Head of caudate nucleus (tissue), 42 donors: ENCODE data around the gene SLC16A10.
"Not testable (repeated sequence)": the region's sequence is repeated elsewhere in the genome, so short reads cannot be mapped to it uniquely, and the experiment has no call there.

Experiments
- DNase-seq, 42 donors: peaks; one replicate each; pipeline versions ENCODE4 v3.0.0 to v3.0.0-alpha.2; 2020 to 2021; ENCODE audit warnings: mixed read lengths in 7 of 42
- intact Hi-C: fragments of 100-400 bp; cut with DNase I; formaldehyde crosslinking; loops from one replicate; pipeline ENCODE4 v1.15.0; 2022

SLC16A10 gene

DNA sequence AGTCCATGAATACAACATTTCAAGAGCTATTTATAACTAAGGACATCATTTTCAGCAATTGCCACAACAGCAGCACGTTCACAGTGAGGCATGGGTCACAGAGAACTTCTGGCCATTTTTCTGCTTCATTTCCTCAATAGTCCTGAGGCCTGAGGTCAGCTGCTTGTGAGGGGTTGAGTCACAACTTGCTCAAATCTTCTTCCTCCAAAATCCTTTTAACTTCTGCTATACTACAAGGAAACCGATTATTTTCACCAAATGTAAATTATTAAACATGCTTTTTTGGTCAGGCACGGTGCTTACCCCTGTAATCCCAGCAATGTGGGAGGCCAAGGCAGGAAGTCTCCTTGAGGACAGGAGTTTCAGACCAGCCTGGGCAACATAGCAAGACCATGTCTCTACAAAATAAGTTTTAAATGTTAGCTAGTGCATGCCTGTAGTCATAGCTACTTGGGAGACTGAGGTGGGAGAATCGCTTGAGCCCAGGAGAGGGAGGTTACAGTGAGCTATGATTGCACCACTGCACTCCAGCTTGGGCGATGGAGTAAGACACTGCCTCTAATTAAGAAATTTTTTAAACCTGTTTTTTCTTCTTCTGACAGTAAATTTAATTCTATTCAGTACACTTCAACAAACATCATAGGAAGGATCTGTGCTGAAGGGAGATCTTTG, 11.1 kb upstream of the SLC16A10 start:
- intact Hi-C loops: no loop called here
- no peak for DNase-seq

DNA sequence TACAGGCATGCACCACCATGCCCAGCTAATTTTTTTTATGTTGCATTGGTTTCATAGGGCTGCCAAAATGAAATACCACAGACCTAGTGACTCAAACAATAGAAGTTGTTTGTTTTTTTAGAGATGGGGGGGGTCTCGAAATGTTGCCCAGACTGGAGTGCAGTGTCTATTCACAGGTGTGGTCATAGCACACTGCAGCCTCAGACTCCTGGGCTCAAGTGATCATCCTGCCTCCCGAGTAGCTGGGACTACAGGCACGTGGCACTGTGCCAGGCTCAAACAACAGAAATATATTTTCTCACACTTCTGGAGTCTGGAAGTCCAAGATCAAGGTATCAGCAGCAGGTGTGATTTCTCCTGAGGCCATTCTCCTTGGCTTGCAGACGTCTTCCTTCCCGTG, 6.6 kb upstream of the SLC16A10 start:
- no peak for DNase-seq
- intact Hi-C loops: no loop called here

DNA sequence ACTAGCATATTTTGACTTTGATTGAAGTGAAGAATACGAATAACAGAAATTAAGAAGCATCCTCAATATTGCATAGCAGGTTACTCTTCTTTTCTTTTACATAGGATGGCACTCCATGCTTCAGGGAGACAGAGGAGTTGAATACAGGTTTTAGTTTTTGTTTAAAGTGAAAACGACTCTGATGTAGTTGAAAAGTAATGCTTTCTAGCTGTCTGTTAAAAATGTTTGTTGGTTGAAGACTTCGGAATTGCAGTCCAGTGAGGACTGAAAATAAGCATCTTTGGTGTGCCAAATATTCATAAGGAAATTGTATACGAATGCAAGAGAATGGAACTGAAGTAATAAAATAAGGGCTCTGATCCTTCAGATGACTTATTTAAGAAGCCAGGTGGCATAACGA, 618 bp upstream of the SLC16A10 start:
- no peak for DNase-seq
- intact Hi-C loops: no loop called here

DNA sequence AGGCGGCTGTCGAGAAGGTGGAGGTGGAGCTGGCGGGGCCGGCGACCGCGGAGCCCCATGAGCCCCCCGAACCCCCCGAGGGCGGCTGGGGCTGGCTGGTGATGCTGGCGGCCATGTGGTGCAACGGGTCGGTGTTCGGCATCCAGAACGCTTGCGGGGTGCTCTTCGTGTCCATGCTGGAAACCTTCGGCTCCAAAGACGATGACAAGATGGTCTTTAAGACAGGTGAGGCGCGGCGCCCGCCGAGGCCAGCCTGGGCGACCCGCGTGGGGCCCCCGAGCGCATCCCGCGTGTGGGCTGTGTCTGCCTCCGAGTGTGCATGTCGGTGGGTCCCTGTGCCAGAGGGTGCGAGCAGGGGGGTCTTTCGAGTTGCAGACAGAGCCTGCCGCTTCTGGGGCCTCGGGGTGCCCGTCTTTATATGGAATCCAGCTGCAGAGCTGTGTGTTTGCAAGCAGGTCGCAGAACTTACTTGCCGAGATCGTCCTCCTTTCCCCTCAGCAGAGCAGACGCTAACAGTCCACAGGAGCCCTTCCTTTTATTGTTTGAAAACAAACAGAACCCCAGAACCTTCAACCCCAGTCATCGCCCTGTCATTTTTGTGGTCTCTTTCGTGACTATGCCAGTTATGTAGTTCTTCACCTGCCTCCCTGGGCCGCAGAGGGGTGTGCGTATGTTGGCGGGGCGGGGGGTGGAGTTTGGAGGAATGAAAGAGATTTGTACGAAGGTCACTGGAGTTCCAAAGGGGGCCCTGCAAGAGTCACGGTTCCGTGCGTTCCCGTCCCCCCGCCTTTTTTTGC, 766 bp downstream of the SLC16A10 start:
- DNase-seq: peak in 37 of 42 donors; percentile 12 to 73 (median 41)
- intact Hi-C loops: no loop called here

- no peak for DNase-seq
- intact Hi-C loops: no loop called here
These were observed 1.3 kb downstream of the SLC16A10 start for GRCh38 chr6:111088668-111089003.

- intact Hi-C loops: no loop called here
These were observed 3.5 kb downstream of the SLC16A10 start for GRCh38 chr6:111090766-111091165.

DNA sequence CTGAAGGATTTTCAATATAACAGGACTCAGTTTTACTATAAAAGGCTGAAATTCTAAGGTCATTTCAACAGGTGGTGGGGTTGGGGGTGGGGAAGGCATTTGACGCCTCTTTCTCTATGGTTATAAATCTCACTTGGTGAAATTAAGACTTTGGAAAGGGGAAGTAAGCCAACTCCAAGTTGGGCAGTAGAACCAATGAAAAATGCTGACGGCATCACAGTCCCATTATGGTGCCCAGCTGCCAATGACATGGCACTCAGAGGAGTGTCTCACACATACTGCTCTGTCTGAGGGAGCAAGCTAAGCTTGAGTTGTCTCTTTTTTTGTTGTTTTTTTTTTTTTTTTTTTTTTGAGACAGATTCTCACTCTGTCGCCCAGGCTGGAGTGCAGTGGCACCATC, 4.7 kb downstream of the SLC16A10 start:
- intact Hi-C loops: no loop called here
- no peak for DNase-seq

More at GRCh38 chr6:111090766-111091165, 3.5 kb downstream of the SLC16A10 start:
- no peak for DNase-seq

- DNase-seq: peak in 12 of 42 donors; percentile 10 to 52 (median 24)
- intact Hi-C loops: not testable (repeated sequence)
These were observed 8.2 kb downstream of the SLC16A10 start for GRCh38 chr6:111095488-111095887.

DNA sequence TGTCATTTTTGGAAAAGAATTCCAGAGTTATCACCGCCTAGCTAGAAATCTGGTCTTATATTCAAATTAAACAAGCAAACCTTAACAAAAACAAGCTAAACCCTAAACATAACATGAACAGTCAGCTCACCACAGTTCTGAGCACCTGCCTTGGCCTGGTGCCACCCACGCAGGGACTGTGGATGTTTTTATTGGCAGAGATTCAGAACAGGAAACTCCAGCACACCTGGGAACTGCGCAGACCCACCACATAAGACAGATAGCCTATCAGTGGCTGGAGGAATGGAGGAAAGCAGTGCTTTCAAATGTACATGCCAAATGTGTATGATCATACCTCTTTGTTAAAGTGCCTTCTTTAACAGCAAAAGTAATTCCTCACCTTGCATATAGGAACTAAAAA, 8.9 kb downstream of the SLC16A10 start:
- no peak for DNase-seq

DNA sequence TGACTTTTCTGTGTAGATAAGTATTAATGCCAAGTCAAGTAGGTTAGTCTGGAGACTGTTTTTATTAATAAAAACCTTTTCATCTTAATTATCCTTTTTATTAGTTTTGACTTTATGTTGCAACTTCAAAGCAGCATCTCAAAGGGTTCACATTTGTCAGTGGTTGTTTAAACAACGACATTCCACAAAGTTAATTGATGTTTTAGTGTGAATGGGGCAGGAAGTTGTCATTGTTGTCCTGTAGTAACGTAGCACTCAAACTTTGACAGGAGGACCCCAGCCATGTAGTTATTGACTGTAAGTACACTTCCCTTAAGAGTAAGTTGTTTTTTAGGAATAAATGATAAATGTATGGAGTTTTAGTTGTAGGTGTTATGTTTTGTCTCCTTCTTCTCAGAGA, 11.3 kb downstream of the SLC16A10 start:
- intact Hi-C loops: no loop called here
- DNase-seq: no peak

More for the DNA sequence above, 8.9 kb downstream of the SLC16A10 start:
- intact Hi-C loops: no loop called here

GRCh38 chr6:111101987-111102386, 14.7 kb downstream of the SLC16A10 start:
- intact Hi-C loops: no loop called here
- no peak for DNase-seq

DNA sequence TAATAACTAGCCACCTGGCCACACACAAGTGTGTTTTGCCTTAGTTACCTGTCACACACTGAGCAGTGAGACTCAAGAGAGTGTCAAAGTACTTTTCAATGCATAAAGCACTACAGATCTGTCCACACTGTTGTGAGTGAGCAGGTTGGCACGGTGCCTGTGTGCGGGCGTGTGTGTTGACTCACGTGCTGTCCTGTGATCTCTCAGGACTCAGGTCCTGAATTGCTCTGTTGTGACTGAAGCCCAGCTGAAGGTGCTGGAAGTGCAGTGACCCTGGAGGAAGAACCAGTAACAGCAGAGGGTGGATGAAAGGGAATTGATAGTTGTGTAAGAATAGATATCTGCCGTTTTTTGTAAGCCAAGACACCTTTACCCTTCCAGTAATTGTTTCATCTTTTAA, 18.3 kb downstream of the SLC16A10 start:
- DNase-seq: no peak
- intact Hi-C loops: no loop called here

GRCh38 chr6:111107589-111107988, 20.3 kb downstream of the SLC16A10 start:
- intact Hi-C loops: no loop called here
- DNase-seq: no peak

GRCh38 chr6:111110036-111110435, 22.7 kb downstream of the SLC16A10 start:
- intact Hi-C loops: no loop called here
- no peak for DNase-seq

GRCh38 chr6:111113336-111114086, 26.2 kb downstream of the SLC16A10 start:
- peak in 22 of 42 donors; percentile 5 to 64 (median 22) for DNase-seq

DNA sequence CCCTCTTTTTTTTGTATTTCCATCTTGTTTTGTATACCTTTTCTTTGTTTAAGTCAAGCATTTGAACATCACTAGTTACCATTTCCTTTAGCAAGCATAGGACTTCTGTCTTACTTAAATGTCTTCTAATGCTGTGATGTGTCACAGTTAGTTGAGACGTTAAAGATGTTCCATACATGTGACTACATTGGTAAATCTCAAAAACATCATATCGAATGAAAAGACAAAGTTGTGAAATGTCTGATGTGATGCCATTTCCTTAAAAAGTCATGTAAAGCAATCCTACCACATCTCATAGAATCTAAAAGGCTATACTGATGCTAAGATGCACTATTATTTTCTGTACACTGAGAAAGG, 26.8 kb downstream of the SLC16A10 start:
- DNase-seq: no peak
- intact Hi-C loops: no loop called here

More at GRCh38 chr6:111113336-111114086, 26.2 kb downstream of the SLC16A10 start:
- intact Hi-C loops: no loop called here

- intact Hi-C loops: no loop called here
- no peak for DNase-seq
These were observed 27.2 kb downstream of the SLC16A10 start for GRCh38 chr6:111114482-111114881.

DNA sequence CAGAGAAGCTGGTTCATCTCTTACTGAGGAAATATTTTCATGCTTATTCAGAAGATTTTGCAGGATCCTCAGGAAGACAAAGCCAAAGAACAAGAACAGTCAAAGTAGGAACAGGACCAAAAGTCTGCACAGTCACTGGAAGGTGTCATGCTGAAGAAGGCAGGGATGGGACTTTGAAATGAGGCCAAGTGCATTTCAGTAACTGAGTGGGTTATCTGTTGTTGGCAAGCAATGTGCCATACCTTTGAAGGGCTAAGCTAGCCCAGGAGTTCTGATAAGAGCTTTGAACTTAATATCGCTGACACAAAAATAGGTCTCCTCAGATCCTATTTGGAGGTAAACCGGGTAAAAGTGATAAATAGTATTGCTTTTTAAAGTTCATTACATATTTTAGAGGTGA, 31.5 kb downstream of the SLC16A10 start:
- no peak for DNase-seq
- intact Hi-C loops: no loop called here

DNA sequence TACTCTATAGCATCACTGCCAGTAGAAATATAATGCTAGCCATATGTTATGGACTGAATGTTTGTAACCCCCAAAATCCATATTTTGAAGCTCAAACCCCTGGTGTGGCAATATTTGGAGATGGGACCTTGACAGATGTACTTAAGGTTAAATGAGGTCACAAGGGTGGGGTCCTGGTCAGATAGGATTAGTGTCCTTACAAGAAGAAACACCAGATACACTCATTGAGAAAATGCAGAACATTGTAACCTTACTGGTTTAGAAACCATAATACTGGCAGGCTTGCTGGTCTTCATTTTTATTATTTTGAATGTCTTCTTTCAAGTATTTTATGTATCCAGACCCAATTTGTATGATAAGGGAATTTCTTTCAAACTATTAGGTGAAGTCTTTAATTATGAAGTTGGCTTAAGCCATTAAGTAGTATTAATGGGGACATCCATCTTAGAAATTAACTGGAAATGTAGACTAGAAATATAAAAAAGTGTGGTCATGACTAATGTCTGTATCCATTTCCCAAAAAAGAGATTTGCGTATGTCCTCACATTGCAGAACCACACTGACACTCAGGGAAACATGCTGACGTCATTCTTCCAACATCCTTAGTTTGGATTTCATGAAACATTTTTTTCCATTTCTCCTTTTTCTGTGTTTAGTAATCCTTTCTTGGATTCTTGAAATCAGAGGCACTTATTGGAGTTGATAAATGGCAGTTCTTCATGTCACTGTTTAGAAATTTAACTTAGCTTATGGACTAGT, 32.4 kb downstream of the SLC16A10 start:
- no peak for DNase-seq
- intact Hi-C loops: no loop called here
